WTC11 (cell line): ENCODE data around the gene LCNL1. TPM values are rescaled to one million over a fixed set of nuclear protein-coding genes. Genes with fewer than 3 reads are reported as not detected.
A peak's percentile ranks its signal among the peaks of the same experiment; 100 is the strongest.

Experiments
- ATAC-seq: fragments of 200-7000 bp; cut with Tn5 transposase; 2 replicates; pipeline ENCODE4 v1.10.0; 2021; ENCODE audit warnings: mild to moderate bottlenecking, moderate library complexity
- CTCF ChIA-PET: fragments of 300-600 bp; sonication (Branson Sonifier 250); formaldehyde crosslinking; loops from one replicate; lab custom pipeline; 2021; ENCODE audit warnings: antibody characterized with exemption; lab: Charles Lee
- POLR2A ChIA-PET: fragments of 350-600 bp; sonication (Branson Sonifier 250); formaldehyde crosslinking; loops from one replicate; lab custom pipeline; 2021; ENCODE audit warnings: antibody characterized with exemption; lab: Charles Lee
- DNase-seq: peaks from one replicate; pipeline ENCODE4 v3.0.0; 2021; ENCODE audit warnings: low spot score
- H3K27ac Mint-ChIP-seq: 2 replicates; pipeline ENCODE4 v1.8.0; 2021; ENCODE audit warnings: mixed read lengths
- H3K27me3 Mint-ChIP-seq: 2 replicates; pipeline ENCODE4 v1.8.0; 2021; ENCODE audit warnings: low read depth, mild to moderate bottlenecking, moderate library complexity, mixed read lengths
- H3K36me3 Mint-ChIP-seq: 2 replicates; pipeline ENCODE4 v1.8.0; 2021; ENCODE audit warnings: mixed read lengths
- H3K4me1 Mint-ChIP-seq: 2 replicates; pipeline ENCODE4 v1.8.0; 2022; ENCODE audit warnings: mixed read lengths
- H3K4me3 Mint-ChIP-seq: 2 replicates; pipeline ENCODE4 v1.8.0; 2021; ENCODE audit warnings: mild to moderate bottlenecking, moderate library complexity, mixed read lengths
- H3K9me3 Mint-ChIP-seq: 2 replicates; pipeline ENCODE4 v1.8.0; 2021; ENCODE audit warnings: mixed read lengths
- ESRRA ChIP-seq: sonication (generic); formaldehyde crosslinking; IDR thresholded peaks from 2 replicates; pipeline ENCODE4 v1.8.1; 2022; ENCODE audit warnings: mild to moderate bottlenecking, missing genetic modification reagents, borderline replicate concordance
- FOXK1 ChIP-seq: sonication (generic); formaldehyde crosslinking; IDR thresholded peaks from 2 replicates; pipeline ENCODE4 v1.8.0; 2022; ENCODE audit warnings: mild to moderate bottlenecking, moderate library complexity, missing genetic modification reagents
- IRF2 ChIP-seq: sonication (generic); formaldehyde crosslinking; IDR thresholded peaks from 2 replicates; pipeline ENCODE4 v1.8.0; 2022; ENCODE audit warnings: low read depth, missing genetic modification reagents, borderline replicate concordance
- JAZF1 ChIP-seq: fragments of 250-450 bp; sonication (Bioruptor Pico); IDR thresholded peaks from 2 replicates; pipeline ENCODE4 v1.9.0; 2021; ENCODE audit warnings: moderate library complexity, mild to moderate bottlenecking, inconsistent platforms
- SMAD3 ChIP-seq: sonication (generic); formaldehyde crosslinking; IDR thresholded peaks from 2 replicates; pipeline ENCODE4 v1.8.0; 2022; ENCODE audit warnings: missing genetic modification reagents, mild to moderate bottlenecking, borderline replicate concordance
- total RNA-seq: library from RNA; stranded (reverse); gene quantifications from 3 replicates; pipeline ENCODE4 v1.2.3, GENCODE V29; 2021
- TF ChIP-seq, protein P1 (sequence below): sonication (generic); formaldehyde crosslinking; IDR thresholded peaks from 2 replicates; pipeline ENCODE4 v1.8.0; 2022; ENCODE audit warnings: missing genetic modification reagents
- TF ChIP-seq, protein P2 (sequence below): sonication (generic); formaldehyde crosslinking; IDR thresholded peaks from 2 replicates; pipeline ENCODE4 v1.8.1; 2023; ENCODE audit warnings: mild to moderate bottlenecking, missing genetic modification reagents
- TF ChIP-seq, protein P3 (sequence below): sonication (generic); formaldehyde crosslinking; IDR thresholded peaks from 2 replicates; pipeline ENCODE4 v1.8.1; 2022; ENCODE audit warnings: mild to moderate bottlenecking, moderate library complexity, missing genetic modification reagents
- TF ChIP-seq, protein P4 (sequence below): sonication (generic); formaldehyde crosslinking; IDR thresholded peaks from 2 replicates; pipeline ENCODE4 v1.8.1; 2023; ENCODE audit warnings: mild to moderate bottlenecking, moderate library complexity, missing genetic modification reagents

LCNL1 gene
- total RNA-seq, 1 experiment from 2014 or later: 0.50 TPM

DNA sequence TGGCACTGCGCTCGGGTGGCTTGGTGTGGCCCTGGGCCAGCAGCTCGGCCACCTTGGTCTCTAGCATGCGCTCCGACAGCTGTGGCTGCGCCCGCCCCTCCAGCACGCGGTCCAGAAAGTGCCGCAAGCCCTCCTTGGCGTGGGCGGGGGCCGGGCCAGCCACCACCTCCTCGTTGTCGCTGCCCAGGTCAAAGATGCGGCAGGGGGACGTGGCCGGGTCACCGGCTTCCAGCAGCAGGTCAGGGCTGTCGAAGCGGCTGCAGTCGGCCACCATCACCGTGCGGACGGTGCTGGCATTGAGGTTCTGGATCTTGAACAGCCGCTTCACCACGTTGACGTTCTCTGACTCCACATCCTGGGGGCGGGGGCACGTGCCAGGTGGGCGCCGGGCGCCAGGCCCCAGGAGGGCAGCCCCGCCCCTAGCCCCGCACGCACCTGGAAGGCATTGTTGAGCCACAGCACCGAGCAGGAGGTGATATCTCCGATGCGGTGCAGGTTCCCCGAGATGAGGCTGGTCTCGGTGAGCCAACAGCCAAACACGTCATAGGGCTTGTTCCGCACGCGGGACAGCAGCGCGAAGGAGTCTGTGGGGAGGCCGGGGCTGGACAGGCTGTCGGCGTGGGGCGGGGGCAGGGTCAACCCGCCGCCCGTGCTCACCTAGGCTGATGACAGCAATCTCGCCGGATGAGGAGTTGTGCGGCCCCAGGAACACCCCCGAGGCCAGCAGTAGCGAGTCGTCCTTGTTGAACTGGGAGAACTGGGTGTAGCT lies 40.5 kb upstream of the LCNL1 start:
- no peak for ATAC-seq
- POLR2A ChIA-PET: no interaction called here

DNA sequence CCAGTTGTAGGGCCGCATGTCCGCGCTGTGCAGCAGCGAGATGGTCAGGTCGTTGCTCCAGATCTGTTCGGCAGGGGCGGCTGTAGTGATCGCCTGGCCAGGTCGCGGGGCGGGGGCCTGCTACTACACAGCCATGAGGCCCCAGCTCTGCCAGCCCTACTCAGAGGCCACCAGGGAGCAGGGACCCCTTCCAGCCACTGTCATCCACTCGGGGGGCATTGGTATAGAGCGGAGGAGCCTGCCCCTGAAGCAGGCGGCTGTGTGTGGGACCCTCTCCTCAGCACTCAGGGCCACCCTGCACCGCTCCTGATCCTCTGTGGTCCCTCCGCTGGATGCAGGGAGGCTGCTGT lies 39.9 kb upstream of the LCNL1 start:
- Mint-ChIP-seq H3K4me3 (peak overlapping the region; percentile 59), H3K4me1 (peaks cover 9% of the 10 kb centered on the region), H3K9me3 (no peaks in the 10 kb centered on the region), H3K36me3 (peaks cover 7% of the 10 kb centered on the region; the same call in 1 of the 2 replicates), H3K27ac (no peak overlapping the region), H3K27me3 (no peaks in the 10 kb centered on the region)
- TF ChIP-seq JAZF1 (CRISPR knock-in tag) (no peak), SMAD3 (CRISPR knock-in tag) (no peak)
- TF ChIP-seq, protein P1, sequence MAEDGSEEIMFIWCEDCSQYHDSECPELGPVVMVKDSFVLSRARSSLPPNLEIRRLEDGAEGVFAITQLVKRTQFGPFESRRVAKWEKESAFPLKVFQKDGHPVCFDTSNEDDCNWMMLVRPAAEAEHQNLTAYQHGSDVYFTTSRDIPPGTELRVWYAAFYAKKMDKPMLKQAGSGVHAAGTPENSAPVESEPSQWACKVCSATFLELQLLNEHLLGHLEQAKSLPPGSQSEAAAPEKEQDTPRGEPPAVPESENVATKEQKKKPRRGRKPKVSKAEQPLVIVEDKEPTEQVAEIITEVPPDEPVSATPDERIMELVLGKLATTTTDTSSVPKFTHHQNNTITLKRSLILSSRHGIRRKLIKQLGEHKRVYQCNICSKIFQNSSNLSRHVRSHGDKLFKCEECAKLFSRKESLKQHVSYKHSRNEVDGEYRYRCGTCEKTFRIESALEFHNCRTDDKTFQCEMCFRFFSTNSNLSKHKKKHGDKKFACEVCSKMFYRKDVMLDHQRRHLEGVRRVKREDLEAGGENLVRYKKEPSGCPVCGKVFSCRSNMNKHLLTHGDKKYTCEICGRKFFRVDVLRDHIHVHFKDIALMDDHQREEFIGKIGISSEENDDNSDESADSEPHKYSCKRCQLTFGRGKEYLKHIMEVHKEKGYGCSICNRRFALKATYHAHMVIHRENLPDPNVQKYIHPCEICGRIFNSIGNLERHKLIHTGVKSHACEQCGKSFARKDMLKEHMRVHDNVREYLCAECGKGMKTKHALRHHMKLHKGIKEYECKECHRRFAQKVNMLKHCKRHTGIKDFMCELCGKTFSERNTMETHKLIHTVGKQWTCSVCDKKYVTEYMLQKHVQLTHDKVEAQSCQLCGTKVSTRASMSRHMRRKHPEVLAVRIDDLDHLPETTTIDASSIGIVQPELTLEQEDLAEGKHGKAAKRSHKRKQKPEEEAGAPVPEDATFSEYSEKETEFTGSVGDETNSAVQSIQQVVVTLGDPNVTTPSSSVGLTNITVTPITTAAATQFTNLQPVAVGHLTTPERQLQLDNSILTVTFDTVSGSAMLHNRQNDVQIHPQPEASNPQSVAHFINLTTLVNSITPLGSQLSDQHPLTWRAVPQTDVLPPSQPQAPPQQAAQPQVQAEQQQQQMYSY: no peak
- TF ChIP-seq, protein P2, sequence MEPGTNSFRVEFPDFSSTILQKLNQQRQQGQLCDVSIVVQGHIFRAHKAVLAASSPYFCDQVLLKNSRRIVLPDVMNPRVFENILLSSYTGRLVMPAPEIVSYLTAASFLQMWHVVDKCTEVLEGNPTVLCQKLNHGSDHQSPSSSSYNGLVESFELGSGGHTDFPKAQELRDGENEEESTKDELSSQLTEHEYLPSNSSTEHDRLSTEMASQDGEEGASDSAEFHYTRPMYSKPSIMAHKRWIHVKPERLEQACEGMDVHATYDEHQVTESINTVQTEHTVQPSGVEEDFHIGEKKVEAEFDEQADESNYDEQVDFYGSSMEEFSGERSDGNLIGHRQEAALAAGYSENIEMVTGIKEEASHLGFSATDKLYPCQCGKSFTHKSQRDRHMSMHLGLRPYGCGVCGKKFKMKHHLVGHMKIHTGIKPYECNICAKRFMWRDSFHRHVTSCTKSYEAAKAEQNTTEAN: no peak
- TF ChIP-seq, protein P3, sequence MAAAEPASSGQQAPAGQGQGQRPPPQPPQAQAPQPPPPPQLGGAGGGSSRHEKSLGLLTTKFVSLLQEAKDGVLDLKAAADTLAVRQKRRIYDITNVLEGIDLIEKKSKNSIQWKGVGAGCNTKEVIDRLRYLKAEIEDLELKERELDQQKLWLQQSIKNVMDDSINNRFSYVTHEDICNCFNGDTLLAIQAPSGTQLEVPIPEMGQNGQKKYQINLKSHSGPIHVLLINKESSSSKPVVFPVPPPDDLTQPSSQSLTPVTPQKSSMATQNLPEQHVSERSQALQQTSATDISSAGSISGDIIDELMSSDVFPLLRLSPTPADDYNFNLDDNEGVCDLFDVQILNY (CRISPR knock-in tag): no peak
- ATAC-seq (no peak), DNase-seq (no peak)
- CTCF ChIA-PET: interaction anchor here (8.7 kb wide), 1 partner anchor 92 kb away, joined by 151 read pairs; no protein-coding TSS in a partner anchor
- POLR2A ChIA-PET: no interaction called here

More for the DNA sequence above, 40.5 kb upstream of the LCNL1 start:
- Mint-ChIP-seq H3K4me3 (peak overlapping the region; percentile 59; the same call in 1 of the 2 replicates), H3K27me3 (no peaks in the 10 kb centered on the region), H3K9me3 (no peaks in the 10 kb centered on the region), H3K36me3 (peaks cover 7% of the 10 kb centered on the region; the same call in 1 of the 2 replicates), H3K4me1 (peaks cover 9% of the 10 kb centered on the region), H3K27ac (no peak overlapping the region)
- CTCF ChIA-PET: no interaction called here
- TF ChIP-seq FOXK1 (CRISPR knock-in tag) (no peak), IRF2 (peak; percentile 50; the same call in 1 of the 2 replicates), ESRRA (CRISPR knock-in tag) (no peak)
- TF ChIP-seq, protein P3 (CRISPR knock-in tag): no peak
- TF ChIP-seq, protein P4, sequence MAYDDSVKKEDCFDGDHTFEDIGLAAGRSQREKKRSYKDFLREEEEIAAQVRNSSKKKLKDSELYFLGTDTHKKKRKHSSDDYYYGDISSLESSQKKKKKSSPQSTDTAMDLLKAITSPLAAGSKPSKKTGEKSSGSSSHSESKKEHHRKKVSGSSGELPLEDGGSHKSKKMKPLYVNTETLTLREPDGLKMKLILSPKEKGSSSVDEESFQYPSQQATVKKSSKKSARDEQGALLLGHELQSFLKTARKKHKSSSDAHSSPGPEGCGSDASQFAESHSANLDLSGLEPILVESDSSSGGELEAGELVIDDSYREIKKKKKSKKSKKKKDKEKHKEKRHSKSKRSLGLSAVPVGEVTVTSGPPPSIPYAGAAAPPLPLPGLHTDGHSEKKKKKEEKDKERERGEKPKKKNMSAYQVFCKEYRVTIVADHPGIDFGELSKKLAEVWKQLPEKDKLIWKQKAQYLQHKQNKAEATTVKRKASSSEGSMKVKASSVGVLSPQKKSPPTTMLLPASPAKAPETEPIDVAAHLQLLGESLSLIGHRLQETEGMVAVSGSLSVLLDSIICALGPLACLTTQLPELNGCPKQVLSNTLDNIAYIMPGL (CRISPR knock-in tag): no peak
- no peak for DNase-seq
